K562 (cell line): ENCODE measurements around the gene EIF1. TPM values are rescaled to one million over a fixed set of nuclear protein-coding genes. Genes with fewer than 3 reads are reported as not detected.

Experiments
- ATAC-seq: fragments of 200-7000 bp; cut with Tn5 transposase; 3 replicates; pipeline ENCODE4 v1.9.1; 2020; ENCODE audit warnings: moderate library complexity
- BruUV-seq: library from RNA; stranded (reverse); fragments of 400-500 nt; replicated peaks from 2 replicates; lab custom pipeline; 2021; lab: Mats Ljungman, UMichigan
- CTCF ChIA-PET: fragments of 300-600 bp; formaldehyde crosslinking; extraction: SDS; loops from one replicate; lab custom pipeline; 2021; ENCODE audit warnings: low intra/inter-chr PET ratio; lab: Yijun Ruan, JAX
- POLR2A ChIA-PET: fragments of 300-600, 350-650 bp; sonication (Branson Sonifier 250); formaldehyde crosslinking; extraction: SDS; loops from one replicate; lab custom pipeline; 2021; ENCODE audit warnings: antibody characterized with exemption, inconsistent platforms; lab: Yijun Ruan, JAX
- DNase-seq, 4 experiments: peaks; one replicate each; pipeline versions ENCODE4 v3.0.0 to v3.0.0-alpha.2; 2011 to 2018; ENCODE audit warnings: low spot score in 3 of 4, mixed read lengths in 3 of 4; ENCODE audit errors: extremely low read depth in 1 of 4
- FAIRE-seq: peaks from 2 replicates; lab custom pipeline; 2011; peaks lifted over from hg19 to GRCh38; lab: Jason Lieb, UNC
- H2AFZ ChIP-seq: 2 replicates; pipeline ENCODE4 v1.6.0; 2011; ENCODE audit warnings: low read depth, low read length, control low read depth, inconsistent platforms
- H3K27ac ChIP-seq: fragments of 200-600 bp; 3 replicates; pipeline ENCODE4 v1.8.0; 2011; ENCODE audit warnings: low read depth, mild to moderate bottlenecking, control low read depth, inconsistent platforms, low read length, moderate library complexity, mixed read lengths; ENCODE audit errors: extremely low read depth
- H3K27me3 ChIP-seq, 2 experiments: fragments of 300-600 bp in 1 of 2; 2 replicates in 1 of 2; 3 replicates in 1 of 2; pipeline versions ENCODE4 v1.6.0 to v1.8.0; 2011; ENCODE audit warnings: inconsistent platforms in 2 of 2, low read length in 2 of 2, mild to moderate bottlenecking in 1 of 2, mixed read lengths in 1 of 2, moderate library complexity in 1 of 2; ENCODE audit not compliant: control insufficient read depth in 2 of 2, insufficient read depth in 2 of 2
- H3K36me3 ChIP-seq: fragments of 300-600 bp; 3 replicates; pipeline ENCODE4 v1.8.0; 2011; ENCODE audit warnings: mild to moderate bottlenecking, low read length, inconsistent platforms; ENCODE audit not compliant: control insufficient read depth, insufficient read depth
- H3K4me1 ChIP-seq, 2 experiments: fragments of 200-600 bp in 1 of 2; replicated peaks in 1 of 2; 2 replicates in 1 of 2; 3 replicates in 1 of 2; pipeline versions ENCODE4 v1.5.1 to v1.8.0; 2011; ENCODE audit warnings: inconsistent platforms in 2 of 2, low read length in 2 of 2, mild to moderate bottlenecking in 1 of 2, mixed read lengths in 1 of 2, moderate library complexity in 1 of 2; ENCODE audit not compliant: control insufficient read depth in 2 of 2, insufficient read depth in 2 of 2
- H3K4me2 ChIP-seq: 2 replicates; pipeline ENCODE4 v1.6.1; 2011; ENCODE audit warnings: low read length, control low read depth, inconsistent platforms, mixed read lengths; ENCODE audit not compliant: insufficient read depth
- H3K4me3 ChIP-seq: fragments of 200-600 bp; sonication (generic), shearing (Covaris generic); 2 replicates; pipeline ENCODE4 v1.5.1; 2016; ENCODE audit warnings: control low read depth, inconsistent platforms
- H3K79me2 ChIP-seq: fragments of 200-600 bp; 3 replicates; pipeline ENCODE4 v1.8.0; 2011; ENCODE audit warnings: low read length, inconsistent platforms; ENCODE audit not compliant: control insufficient read depth, insufficient read depth
- H3K9ac ChIP-seq, 2 experiments: 2 replicates each; pipeline versions ENCODE4 v1.6.0 to v1.6.1; 2011; ENCODE audit warnings: low read depth in 2 of 2, low read length in 2 of 2, control low read depth in 1 of 2, inconsistent platforms in 1 of 2, mild to moderate bottlenecking in 1 of 2, mixed read lengths in 1 of 2; ENCODE audit not compliant: insufficient read depth in 1 of 2
- H3K9me1 ChIP-seq: one replicate; pipeline ENCODE4 v1.6.0; 2011; ENCODE audit warnings: inconsistent platforms, mild to moderate bottlenecking, low read length, moderate library complexity; ENCODE audit not compliant: control insufficient read depth, insufficient read depth
- H3K9me3 ChIP-seq: replicated peaks from 2 replicates; pipeline ENCODE4 v1.5.1; 2011; ENCODE audit warnings: low read depth, low read length, inconsistent platforms; ENCODE audit not compliant: control insufficient read depth, insufficient read depth
- H4K20me1 ChIP-seq: replicated peaks from 2 replicates; pipeline ENCODE4 v1.6.1; 2011; ENCODE audit warnings: low read length, inconsistent platforms, mixed read lengths; ENCODE audit not compliant: control insufficient read depth, insufficient read depth
- DEAF1 ChIP-seq: fragments of 450-650 bp; formaldehyde crosslinking; IDR thresholded peaks from 2 replicates; pipeline ENCODE4 v1.4.0; 2020; ENCODE audit warnings: mild to moderate bottlenecking, moderate library complexity
- HINFP ChIP-seq: fragments of 450-650 bp; conservative IDR thresholded peaks from 2 replicates; pipeline ENCODE4 v1.6.1; 2016; ENCODE audit warnings: missing genetic modification characterization, low read depth, mild to moderate bottlenecking, control low read depth, missing compliant biosample characterization
- RBFOX2 ChIP-seq: fragments of 200-400 bp; formaldehyde crosslinking; IDR thresholded peaks from 2 replicates; pipeline ENCODE4 v1.6.1; 2017; ENCODE audit warnings: low read depth, mild to moderate bottlenecking, low read length, moderate library complexity
- RFX1 ChIP-seq: fragments of 450-650 bp; IDR thresholded peaks from 2 replicates; pipeline ENCODE4 v1.6.1; 2016; ENCODE audit warnings: mild to moderate bottlenecking, moderate library complexity
- SNAPC5 ChIP-seq: fragments of 250-450 bp; sonication (Bioruptor Pico); IDR thresholded peaks from 2 replicates; pipeline ENCODE4 v1.8.0; 2021; ENCODE audit warnings: moderate library complexity, mild to moderate bottlenecking, inconsistent platforms
- STAT5B ChIP-seq: fragments of 250-450 bp; sonication (Bioruptor Pico); IDR thresholded peaks from 2 replicates; pipeline ENCODE4 v1.8.0; 2021; ENCODE audit warnings: mild to moderate bottlenecking, inconsistent platforms
- TRIM28 ChIP-seq: fragments of 450-650 bp; IDR thresholded peaks from 2 replicates; pipeline ENCODE4 v1.6.1; 2017
- U2AF1 ChIP-seq: fragments of 200-400 bp; formaldehyde crosslinking; optimal IDR thresholded peaks from 2 replicates; pipeline ENCODE3; 2017; ENCODE audit warnings: mild to moderate bottlenecking, low read depth, low read length, moderate library complexity
- ZNF445 ChIP-seq: fragments of 250-450 bp; sonication (Bioruptor Pico); IDR thresholded peaks from 2 replicates; pipeline ENCODE4 v1.4.0; 2020; ENCODE audit warnings: low read depth, mild to moderate bottlenecking, moderate library complexity
- WGBS: fragments of 100-300 bp; shearing (Covaris generic); methylation state at CpG from one replicate; pipeline ENCODE4 v1.1.6; 2016; ENCODE audit warnings: low coverage, mixed read lengths; ENCODE audit not compliant: insufficient coverage; ENCODE audit errors: missing lambda C conversion rate; 5-methylcytosine and 5-hydroxymethylcytosine counted together
- in situ Hi-C: fragments of 300-500 bp; cut with MboI; formaldehyde crosslinking; loops from 4 replicates; pipeline ENCODE4 v1.15.0; 2018; ENCODE audit warnings: inconsistent platforms, mixed read lengths
- intact Hi-C: fragments of 100-400 bp; cut with micrococcal nuclease; formaldehyde crosslinking; loops from 2 replicates; pipeline ENCODE4 v1.14.2; 2022
- polyA plus RNA-seq, 8 experiments: library from polyadenylated mRNA; depleted of rRNA in 4 of 8; stranded (reverse) in 5 of 8; unstranded in 3 of 8; fragments of >200 nt; fragmentation: Nextera tagmentation in 2 of 8; fragmentation: Illumina TruSeq in 1 of 8; extraction: Ambion mirVana in 2 of 8; extraction: Trizol in 1 of 8; gene quantifications; 2 replicates each; pipeline versions ENCODE4 v1.2.1 to v1.2.3, GENCODE V29; 2011 to 2014; ENCODE audit warnings: inconsistent platforms in 1 of 8, missing spikeins in 1 of 8
- total RNA-seq, 7 experiments: library from RNA; depleted of rRNA in 6 of 7; stranded (reverse); fragments of >200 nt in 6 of 7; fragmentation: Illumina TruSeq in 2 of 7; extraction: Trizol in 2 of 7; gene quantifications; 2 replicates each; pipeline versions ENCODE4 v1.2.1 to v1.2.3, GENCODE V29; 2011 to 2021; ENCODE audit warnings: low replicate concordance in 1 of 7

The EIF1 gene
- total and polyA plus RNA-seq, 9 of the 15 experiments (the other 6 are each of a cell fraction or from before 2014, with no cell fraction given), result 67.0 to 1,204 (median 320) TPM

GRCh38 chr17:41681776-41682175 lies 6.9 kb upstream of the EIF1 start:
- no peak overlapping the region for H3K4me2 ChIP-seq
- H3K4me1 ChIP-seq, result peaks cover 28 to 30% of the 10 kb centered on the region in 2 experiments
- peak overlapping the region in 1 of 2 experiments; percentile 70; a peak in 1 of 4 replicates for H3K9ac ChIP-seq
- BruUV-seq, result no TSS peak
- in situ Hi-C loops, result no loop called here
- no peak overlapping the region for H3K4me3 ChIP-seq
- no peak for ATAC-seq
- no peaks in the 10 kb centered on the region for H4K20me1 ChIP-seq
- no peaks in the 10 kb centered on the region for H3K79me2 ChIP-seq
- TF ChIP-seq STAT5B (CRISPR knock-in tag) (no peak), SNAPC5 (CRISPR knock-in tag) (no peak), DEAF1 (CRISPR knock-in tag) (no peak), U2AF1 (no peak), ZNF445 (CRISPR knock-in tag) (no peak), RFX1 (no peak), RBFOX2 (no peak), TRIM28 (no peak), HINFP (no peak)
- no peaks in the 10 kb centered on the region for H3K36me3 ChIP-seq
- WGBS, result 73% methylated on average over 3 of the region's 3 CpGs
- H3K27ac ChIP-seq, result no peak overlapping the region
- 0 out of 2 replicates have a peak, but pooled peaks cover 3% of the 10 kb centered on the region for H3K9me3 ChIP-seq
- CTCF ChIA-PET, result no interaction called here
- H3K27me3 ChIP-seq, result no peaks in the 10 kb centered on the region
- FAIRE-seq, result no peak
- no peak overlapping the region for H2AFZ ChIP-seq
- intact Hi-C loops, result no loop called here
- no peak for DNase-seq
- no peaks in the 10 kb centered on the region for H3K9me1 ChIP-seq
- POLR2A ChIA-PET, result interaction anchor here (9.1 kb wide), 1 partner anchor 9 kb away, joined by 406 read pairs; the partner anchor contains the start of gene EIF1
